H1 (cell line): ENCODE measurements around the gene TRAF1.

Experiments
- ATF3 ChIP-seq: IDR thresholded peaks from 2 replicates; pipeline ENCODE4 v1.6.1; 2011; ENCODE audit warnings: low read depth, mild to moderate bottlenecking, low read length; ENCODE audit not compliant: insufficient read depth
- BRCA1 ChIP-seq: IDR thresholded peaks from 2 replicates; pipeline ENCODE4 v1.6.1; 2012; ENCODE audit warnings: low read depth, low read length, improper control_type of control experiment
- CTCF ChIP-seq, 3 experiments: IDR thresholded peaks; 1 replicate in 2 of 3; 2 replicates in 1 of 3; pipeline versions ENCODE4 v1.5.1 to v1.6.1; 2011; ENCODE audit warnings: low read length in 3 of 3, mild to moderate bottlenecking in 3 of 3, inconsistent platforms in 2 of 3, low read depth in 1 of 3, moderate library complexity in 1 of 3; ENCODE audit not compliant: insufficient read depth in 1 of 3; ENCODE audit errors: control extremely low read depth in 1 of 3
- EZH2 ChIP-seq: fragments of 200-600 bp; sonication (generic); IDR thresholded peaks from 2 replicates; pipeline ENCODE4 v1.7.1; 2012; ENCODE audit warnings: low read depth, mild to moderate bottlenecking, moderate library complexity, low read length, inconsistent platforms; ENCODE audit not compliant: severe bottlenecking
- HDAC2 ChIP-seq, 2 experiments: fragments of 300-600 bp in 1 of 2; sonication (generic) in 1 of 2; IDR thresholded peaks; 2 replicates each; pipeline ENCODE4 v1.6.1; 2011 to 2012; ENCODE audit warnings: low read depth in 2 of 2, low read length in 2 of 2, mild to moderate bottlenecking in 2 of 2, moderate library complexity in 2 of 2, borderline replicate concordance in 1 of 2, inconsistent platforms in 1 of 2
- HDAC6 ChIP-seq: IDR thresholded peaks from one replicate; pipeline ENCODE4 v1.7.1; 2012; ENCODE audit warnings: low read depth, mild to moderate bottlenecking, inconsistent platforms, low read length, moderate library complexity
- JUND ChIP-seq: IDR thresholded peaks from 2 replicates; pipeline ENCODE4 v1.6.1; 2011; ENCODE audit warnings: mild to moderate bottlenecking, improper control_type of control experiment, low read length
- MAX ChIP-seq: IDR thresholded peaks from 2 replicates; pipeline ENCODE4 v1.6.1; 2012; ENCODE audit warnings: inconsistent platforms
- POLR2A ChIP-seq, 2 experiments: IDR thresholded peaks; 1 replicate in 1 of 2; 2 replicates in 1 of 2; pipeline ENCODE4 v1.6.1; 2011; ENCODE audit warnings: low read depth in 2 of 2, low read length in 2 of 2, mild to moderate bottlenecking in 2 of 2; ENCODE audit errors: control extremely low read depth in 1 of 2
- POLR2AphosphoS5 ChIP-seq: IDR thresholded peaks from 2 replicates; pipeline ENCODE4 v1.6.1; 2011; ENCODE audit warnings: low read depth, low read length

GRCh38 chr9:120974921-120975320, 48.3 kb upstream of the TRAF1 start:
- TF ChIP-seq ATF3 (no peak), HDAC6 (no peak), JUND (no peak), CTCF (IDR thresholded peaks at IDR 0.05; ENCODE audit: control extremely low read depth in 1 of 3, insufficient read depth in 1 of 3, low read depth in 1 of 3, low read length in 3 of 3) (no peak), BRCA1 (no peak), POLR2AphosphoS5 (no peak), EZH2 (no peak), POLR2A (IDR thresholded peaks at IDR 0.05; ENCODE audit: control extremely low read depth in 1 of 2, low read depth in 2 of 2, low read length in 2 of 2) (no peak), MAX (no peak), HDAC2 (IDR thresholded peaks at IDR 0.05; ENCODE audit: borderline replicate concordance in 1 of 2, low read depth in 2 of 2, low read length in 2 of 2) (no peak)
